ENCODE data around the gene GPATCH2L.

Gene GPATCH2L

DNA sequence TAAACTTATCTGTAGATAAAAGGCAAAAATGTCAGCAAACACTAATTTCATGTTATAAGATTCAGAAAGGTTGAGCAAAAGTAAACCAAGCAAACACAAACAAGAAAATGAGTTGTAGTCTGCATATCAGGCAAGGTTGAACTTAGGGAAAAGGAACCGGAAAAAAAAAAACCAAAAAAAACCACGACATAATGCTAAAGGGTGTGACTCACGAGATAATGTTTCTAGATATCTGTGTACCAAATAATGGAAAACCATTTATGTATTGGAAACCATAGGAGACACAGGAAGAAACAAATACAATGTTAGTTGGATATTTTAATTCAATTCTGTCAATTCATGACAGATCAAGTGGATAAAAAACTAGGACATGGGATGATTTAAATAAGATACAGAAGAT lies 60.5 kb downstream of the GPATCH2L start:
- Histone ChIP-seq H4K91ac (ENCODE audit: low read depth, low read length) (no peak overlapping the region), H4K12ac (ENCODE audit: low read depth, low read length) (no peak overlapping the region), H3K23ac (ENCODE audit: low read length) (no peak overlapping the region), H3K4me1 (ENCODE audit: control insufficient read depth in 1 of 2, insufficient read depth in 2 of 2, low read length in 2 of 2) (no peaks in the 10 kb centered on the region), H3K36me3 (ENCODE audit: control insufficient read depth in 1 of 2, insufficient read depth in 2 of 2, low read length in 2 of 2) (no peaks in the 10 kb centered on the region), H4K8ac (ENCODE audit: low read depth, low read length) (no peak overlapping the region), H3K27ac (ENCODE audit: low read depth, low read length) (no peak overlapping the region), H3K4me2 (ENCODE audit: low read length) (no peak overlapping the region), H3K4me3 (ENCODE audit: low read depth, low read length) (no peak overlapping the region), H3K79me1 (ENCODE audit: low read length) (no peaks in the 10 kb centered on the region), H2BK120ac (ENCODE audit: insufficient read depth, low read length, poor library complexity) (no peak overlapping the region), H3K9me3 (ENCODE audit: insufficient read depth, low read depth, low read length) (no peaks in the 10 kb centered on the region), H3K18ac (ENCODE audit: low read length) (no peak overlapping the region), H3K4ac (ENCODE audit: low read depth, low read length) (no peak overlapping the region), H3K14ac (ENCODE audit: low read length) (no peak overlapping the region), H2BK5ac (ENCODE audit: low read depth, low read length, poor library complexity) (no peak overlapping the region), H2AFZ (ENCODE audit: insufficient read depth, low read length, poor library complexity) (no peak overlapping the region), H3K27me3 (ENCODE audit: insufficient read depth, low read length) (no peaks in the 10 kb centered on the region), H2BK12ac (ENCODE audit: low read length) (no peak overlapping the region), H3K9ac (ENCODE audit: low read length) (no peak overlapping the region), H3K79me2 (ENCODE audit: control insufficient read depth, insufficient read depth, low read length, poor library complexity) (no peaks in the 10 kb centered on the region), H2AK5ac (ENCODE audit: low read length) (no peak overlapping the region)
- WGBS (ENCODE audit: extremely low coverage, insufficient coverage, insufficient read length), result no CpG with 5 or more reads among the region's 3 CpGs
- DNase-seq, result no peak

GRCh38 chr14:76217179-76217578 lies 65.5 kb downstream of the GPATCH2L start:
- Histone ChIP-seq H3K9ac (ENCODE audit: low read length) (no peak overlapping the region), H4K91ac (ENCODE audit: low read depth, low read length) (no peak overlapping the region), H3K9me3 (ENCODE audit: insufficient read depth, low read depth, low read length) (no peaks in the 10 kb centered on the region), H4K8ac (ENCODE audit: low read depth, low read length) (no peak overlapping the region), H2BK12ac (ENCODE audit: low read length) (no peak overlapping the region), H3K79me2 (ENCODE audit: control insufficient read depth, insufficient read depth, low read length, poor library complexity) (no peaks in the 10 kb centered on the region), H2BK120ac (ENCODE audit: insufficient read depth, low read length, poor library complexity) (no peak overlapping the region), H4K12ac (ENCODE audit: low read depth, low read length) (no peak overlapping the region), H3K79me1 (ENCODE audit: low read length) (no peaks in the 10 kb centered on the region), H3K4ac (ENCODE audit: low read depth, low read length) (no peak overlapping the region), H3K18ac (ENCODE audit: low read length) (no peak overlapping the region), H3K27me3 (ENCODE audit: insufficient read depth, low read length) (no peaks in the 10 kb centered on the region), H3K36me3 (ENCODE audit: control insufficient read depth in 1 of 2, insufficient read depth in 2 of 2, low read length in 2 of 2) (no peaks in the 10 kb centered on the region), H2AK5ac (ENCODE audit: low read length) (no peak overlapping the region), H2AFZ (ENCODE audit: insufficient read depth, low read length, poor library complexity) (no peak overlapping the region), H2BK5ac (ENCODE audit: low read depth, low read length, poor library complexity) (no peak overlapping the region), H3K4me2 (ENCODE audit: low read length) (no peak overlapping the region), H3K23ac (ENCODE audit: low read length) (no peak overlapping the region), H3K4me3 (ENCODE audit: low read depth, low read length) (no peak overlapping the region), H3K27ac (ENCODE audit: low read depth, low read length) (no peak overlapping the region), H3K14ac (ENCODE audit: low read length) (no peak overlapping the region), H3K4me1 (ENCODE audit: control insufficient read depth in 1 of 2, insufficient read depth in 2 of 2, low read length in 2 of 2) (no peaks in the 10 kb centered on the region)
- DNase-seq, result no peak
- WGBS (ENCODE audit: extremely low coverage, insufficient coverage, insufficient read length), result no CpG with 5 or more reads among the region's 3 CpGs

GRCh38 chr14:76218662-76219061 lies 66.9 kb downstream of the GPATCH2L start:
- H3K23ac ChIP-seq (ENCODE audit: low read length), result no peak overlapping the region
- H3K4me3 ChIP-seq (ENCODE audit: low read depth, low read length), result no peak overlapping the region

DNA sequence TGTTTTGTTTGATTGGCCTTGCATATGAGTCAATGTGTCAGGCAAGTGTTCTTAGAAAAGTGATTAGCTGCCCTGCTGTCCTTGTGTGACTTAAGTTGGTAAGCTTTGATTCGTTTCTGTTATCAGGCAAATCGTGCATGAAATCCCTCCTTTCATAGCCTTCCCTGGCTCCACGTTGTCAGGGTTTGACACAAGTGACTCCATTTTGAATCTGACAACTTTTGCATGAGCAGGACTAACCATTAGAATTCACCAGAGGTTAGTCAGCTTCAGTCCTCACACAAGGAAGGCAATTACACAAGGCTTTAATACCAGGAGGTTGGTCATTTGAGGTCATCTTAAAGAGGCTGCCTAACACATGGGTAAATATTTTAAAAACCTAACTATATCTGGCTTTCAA lies 68.2 kb downstream of the GPATCH2L start:
- H3K4me2 ChIP-seq (ENCODE audit: low read length), result no peak overlapping the region
- no peak overlapping the region for H4K8ac ChIP-seq (ENCODE audit: low read depth, low read length)
- H3K36me3 ChIP-seq (ENCODE audit: control insufficient read depth in 1 of 2, insufficient read depth in 2 of 2, low read length in 2 of 2), result no peaks in the 10 kb centered on the region
- no peak overlapping the region for H3K14ac ChIP-seq (ENCODE audit: low read length)
- no peaks in the 10 kb centered on the region for H3K9me3 ChIP-seq (ENCODE audit: insufficient read depth, low read depth, low read length)
- no CpG with 5 or more reads among the region's 3 CpGs for WGBS (ENCODE audit: extremely low coverage, insufficient coverage, insufficient read length)
- no peaks in the 10 kb centered on the region for H3K4me1 ChIP-seq (ENCODE audit: control insufficient read depth in 1 of 2, insufficient read depth in 2 of 2, low read length in 2 of 2)
- no peak overlapping the region for H3K4ac ChIP-seq (ENCODE audit: low read depth, low read length)
- no peak overlapping the region for H2AFZ ChIP-seq (ENCODE audit: insufficient read depth, low read length, poor library complexity)
- no peak overlapping the region for H3K9ac ChIP-seq (ENCODE audit: low read length)
- H2AK5ac ChIP-seq (ENCODE audit: low read length), result no peak overlapping the region
- no peak overlapping the region for H3K23ac ChIP-seq (ENCODE audit: low read length)
- no peaks in the 10 kb centered on the region for H3K27me3 ChIP-seq (ENCODE audit: insufficient read depth, low read length)
- H3K79me1 ChIP-seq (ENCODE audit: low read length), result no peaks in the 10 kb centered on the region
- H3K79me2 ChIP-seq (ENCODE audit: control insufficient read depth, insufficient read depth, low read length, poor library complexity), result no peaks in the 10 kb centered on the region
- no peak overlapping the region for H2BK5ac ChIP-seq (ENCODE audit: low read depth, low read length, poor library complexity)
- no peak overlapping the region for H3K4me3 ChIP-seq (ENCODE audit: low read depth, low read length)
- no peak overlapping the region for H3K27ac ChIP-seq (ENCODE audit: low read depth, low read length)
- no peak overlapping the region for H3K18ac ChIP-seq (ENCODE audit: low read length)
- H2BK120ac ChIP-seq (ENCODE audit: insufficient read depth, low read length, poor library complexity), result no peak overlapping the region
- no peak overlapping the region for H4K12ac ChIP-seq (ENCODE audit: low read depth, low read length)
- DNase-seq, result no peak
- H4K91ac ChIP-seq (ENCODE audit: low read depth, low read length), result no peak overlapping the region
- no peak overlapping the region for H2BK12ac ChIP-seq (ENCODE audit: low read length)

More at GRCh38 chr14:76218662-76219061, 66.9 kb downstream of the GPATCH2L start:
- no peak overlapping the region for H4K8ac ChIP-seq (ENCODE audit: low read depth, low read length)
- H3K14ac ChIP-seq (ENCODE audit: low read length), result no peak overlapping the region
- H3K79me2 ChIP-seq (ENCODE audit: control insufficient read depth, insufficient read depth, low read length, poor library complexity), result no peaks in the 10 kb centered on the region
- no CpG with 5 or more reads among the region's 2 CpGs for WGBS (ENCODE audit: extremely low coverage, insufficient coverage, insufficient read length)
- H3K27me3 ChIP-seq (ENCODE audit: insufficient read depth, low read length), result no peaks in the 10 kb centered on the region
- DNase-seq, result no peak
- H3K9me3 ChIP-seq (ENCODE audit: insufficient read depth, low read depth, low read length), result no peaks in the 10 kb centered on the region
- no peak overlapping the region for H2BK5ac ChIP-seq (ENCODE audit: low read depth, low read length, poor library complexity)
- H4K91ac ChIP-seq (ENCODE audit: low read depth, low read length), result no peak overlapping the region
- H3K18ac ChIP-seq (ENCODE audit: low read length), result no peak overlapping the region
- no peaks in the 10 kb centered on the region for H3K4me1 ChIP-seq (ENCODE audit: control insufficient read depth in 1 of 2, insufficient read depth in 2 of 2, low read length in 2 of 2)
- no peaks in the 10 kb centered on the region for H3K79me1 ChIP-seq (ENCODE audit: low read length)
- H2AK5ac ChIP-seq (ENCODE audit: low read length), result no peak overlapping the region
- no peaks in the 10 kb centered on the region for H3K36me3 ChIP-seq (ENCODE audit: control insufficient read depth in 1 of 2, insufficient read depth in 2 of 2, low read length in 2 of 2)
- no peak overlapping the region for H2BK12ac ChIP-seq (ENCODE audit: low read length)
- no peak overlapping the region for H3K27ac ChIP-seq (ENCODE audit: low read depth, low read length)
- H3K4me2 ChIP-seq (ENCODE audit: low read length), result no peak overlapping the region
- no peak overlapping the region for H3K9ac ChIP-seq (ENCODE audit: low read length)
- H2AFZ ChIP-seq (ENCODE audit: insufficient read depth, low read length, poor library complexity), result no peak overlapping the region
- no peak overlapping the region for H4K12ac ChIP-seq (ENCODE audit: low read depth, low read length)
- H3K4ac ChIP-seq (ENCODE audit: low read depth, low read length), result no peak overlapping the region
- H2BK120ac ChIP-seq (ENCODE audit: insufficient read depth, low read length, poor library complexity), result no peak overlapping the region

Measured in trophoblast cell (in vitro differentiated cells and primary cell).